HEK293 (cell line): Measurements from ENCODE around the gene TEX28.

Experiments
- CTCF ChIA-PET: fragments of 350-600 bp; formaldehyde crosslinking; extraction: SDS; loops from one replicate; lab custom pipeline; 2021; ENCODE audit warnings: antibody characterized with exemption; lab: Yijun Ruan, JAX
- POLR2A ChIA-PET: fragments of 300-600 bp; formaldehyde crosslinking; extraction: SDS; loops from one replicate; lab custom pipeline; 2020; ENCODE audit warnings: antibody characterized with exemption, inconsistent platforms; lab: Yijun Ruan, JAX
- H3K27ac ChIP-seq: fragments of 200-500 bp; sonication (Bioruptor generic); 2 replicates; pipeline ENCODE4 v1.5.1; 2014; ENCODE audit warnings: low read depth, low read length, control low read depth, inconsistent platforms; ENCODE audit errors: extremely low read depth
- H3K36me3 ChIP-seq, 2 experiments: fragments of 200-500 bp in 1 of 2; sonication (Bioruptor generic) in 1 of 2; 1 replicate in 1 of 2; 2 replicates in 1 of 2; pipeline ENCODE4 v1.5.1; 2014 to 2017; ENCODE audit warnings: inconsistent platforms in 2 of 2, low read length in 2 of 2; ENCODE audit not compliant: control insufficient read depth in 2 of 2, insufficient read depth in 1 of 2
- H3K4me1 ChIP-seq: fragments of 200-500 bp; sonication (Bioruptor generic); 2 replicates; pipeline ENCODE4 v1.5.1; 2014; ENCODE audit warnings: mild to moderate bottlenecking, low read length, inconsistent platforms; ENCODE audit not compliant: control insufficient read depth, insufficient read depth
- H3K4me3 ChIP-seq: 2 replicates; pipeline ENCODE4 v1.5.1; 2011; ENCODE audit warnings: low read depth, mild to moderate bottlenecking, control low read depth, low read length, moderate library complexity
- H3K9me3 ChIP-seq: fragments of 200-500 bp; sonication (Bioruptor generic); 2 replicates; pipeline ENCODE4 v1.5.1; 2014; ENCODE audit warnings: low read depth, low read length, inconsistent platforms; ENCODE audit not compliant: control insufficient read depth, insufficient read depth
- BCL11A ChIP-seq: fragments of 450-650 bp; formaldehyde crosslinking; IDR thresholded peaks from 2 replicates; pipeline ENCODE4 v1.5.1; 2016; ENCODE audit warnings: low read depth, missing biosample characterization, missing genetic modification characterization
- EGR2 ChIP-seq: fragments of 450-650 bp; formaldehyde crosslinking; IDR thresholded peaks from 2 replicates; pipeline ENCODE4 v1.5.1; 2016; ENCODE audit warnings: low read depth, missing biosample characterization, missing genetic modification characterization
- HOXA7 ChIP-seq: sonication (generic); formaldehyde crosslinking; IDR thresholded peaks from 2 replicates; pipeline ENCODE4 v1.8.1; 2022; ENCODE audit warnings: missing genetic modification reagents, borderline replicate concordance
- HOXC10 ChIP-seq: sonication (generic); formaldehyde crosslinking; IDR thresholded peaks from 2 replicates; pipeline ENCODE4 v1.8.1; 2023; ENCODE audit warnings: mild to moderate bottlenecking, missing genetic modification reagents
- KLF1 ChIP-seq: fragments of 450-650 bp; formaldehyde crosslinking; IDR thresholded peaks from 2 replicates; pipeline ENCODE4 v1.5.1; 2016; ENCODE audit warnings: missing biosample characterization, missing genetic modification characterization
- KLF16 ChIP-seq: fragments of 450-650 bp; formaldehyde crosslinking; IDR thresholded peaks from 2 replicates; pipeline ENCODE4 v1.5.1; 2017; ENCODE audit warnings: missing biosample characterization, missing genetic modification characterization
- SCRT2 ChIP-seq: fragments of 450-650 bp; formaldehyde crosslinking; IDR thresholded peaks from 2 replicates; pipeline ENCODE4 v1.5.1; 2016; ENCODE audit warnings: missing biosample characterization, missing genetic modification characterization
- SP7 ChIP-seq: fragments of 450-650 bp; formaldehyde crosslinking; IDR thresholded peaks from 2 replicates; pipeline ENCODE4 v1.5.1; 2016; ENCODE audit warnings: missing biosample characterization, missing genetic modification characterization
- ZBTB1 ChIP-seq: fragments of 450-650 bp; formaldehyde crosslinking; IDR thresholded peaks from 2 replicates; pipeline ENCODE4 v1.5.1; 2016; ENCODE audit warnings: missing biosample characterization, missing genetic modification characterization
- ZBTB21 ChIP-seq: fragments of 450-650 bp; formaldehyde crosslinking; IDR thresholded peaks from 2 replicates; pipeline ENCODE4 v1.5.1; 2017; ENCODE audit warnings: missing biosample characterization, missing genetic modification characterization
- ZNF146 ChIP-seq: fragments of 450-650 bp; formaldehyde crosslinking; IDR thresholded peaks from 2 replicates; pipeline ENCODE4 v1.5.1; 2016; ENCODE audit warnings: missing biosample characterization, missing genetic modification characterization
- ZNF2 ChIP-seq: fragments of 450-650 bp; formaldehyde crosslinking; IDR thresholded peaks from 2 replicates; pipeline ENCODE4 v1.5.1; 2016; ENCODE audit warnings: missing biosample characterization, missing genetic modification characterization
- ZNF24 ChIP-seq: fragments of 450-650 bp; formaldehyde crosslinking; IDR thresholded peaks from 2 replicates; pipeline ENCODE4 v1.5.1; 2016; ENCODE audit warnings: missing biosample characterization, missing genetic modification characterization
- ZNF394 ChIP-seq: fragments of 450-650 bp; formaldehyde crosslinking; IDR thresholded peaks from 2 replicates; pipeline ENCODE4 v1.5.1; 2016; ENCODE audit warnings: missing biosample characterization, missing genetic modification characterization, mild to moderate bottlenecking, moderate library complexity, borderline replicate concordance
- ZNF404 ChIP-seq: fragments of 450-650 bp; formaldehyde crosslinking; IDR thresholded peaks from 2 replicates; pipeline ENCODE4 v1.5.1; 2017; ENCODE audit warnings: missing biosample characterization, missing genetic modification characterization
- ZNF596 ChIP-seq: fragments of 450-650 bp; IDR thresholded peaks from 2 replicates; pipeline ENCODE4 v1.5.0; 2018; ENCODE audit warnings: missing biosample characterization, mild to moderate bottlenecking, missing genetic modification characterization, moderate library complexity
- ZNF677 ChIP-seq: fragments of 450-650 bp; IDR thresholded peaks from 2 replicates; pipeline ENCODE4 v1.5.0; 2018; ENCODE audit warnings: missing biosample characterization, mild to moderate bottlenecking, missing genetic modification characterization, moderate library complexity
- ZNF837 ChIP-seq: fragments of 450-650 bp; formaldehyde crosslinking; IDR thresholded peaks from 2 replicates; pipeline ENCODE4 v1.5.1; 2016; ENCODE audit warnings: missing biosample characterization, missing genetic modification characterization
- TF ChIP-seq, protein P1 (sequence below): fragments of 450-650 bp; formaldehyde crosslinking; IDR thresholded peaks from 2 replicates; pipeline ENCODE4 v1.5.0; 2017; ENCODE audit warnings: missing biosample characterization, missing genetic modification characterization, borderline replicate concordance
- TF ChIP-seq, protein P2 (sequence below): fragments of 450-650 bp; formaldehyde crosslinking; IDR thresholded peaks from 2 replicates; pipeline ENCODE4 v1.5.1; 2016; ENCODE audit warnings: missing biosample characterization, missing genetic modification characterization

Gene TEX28

DNA sequence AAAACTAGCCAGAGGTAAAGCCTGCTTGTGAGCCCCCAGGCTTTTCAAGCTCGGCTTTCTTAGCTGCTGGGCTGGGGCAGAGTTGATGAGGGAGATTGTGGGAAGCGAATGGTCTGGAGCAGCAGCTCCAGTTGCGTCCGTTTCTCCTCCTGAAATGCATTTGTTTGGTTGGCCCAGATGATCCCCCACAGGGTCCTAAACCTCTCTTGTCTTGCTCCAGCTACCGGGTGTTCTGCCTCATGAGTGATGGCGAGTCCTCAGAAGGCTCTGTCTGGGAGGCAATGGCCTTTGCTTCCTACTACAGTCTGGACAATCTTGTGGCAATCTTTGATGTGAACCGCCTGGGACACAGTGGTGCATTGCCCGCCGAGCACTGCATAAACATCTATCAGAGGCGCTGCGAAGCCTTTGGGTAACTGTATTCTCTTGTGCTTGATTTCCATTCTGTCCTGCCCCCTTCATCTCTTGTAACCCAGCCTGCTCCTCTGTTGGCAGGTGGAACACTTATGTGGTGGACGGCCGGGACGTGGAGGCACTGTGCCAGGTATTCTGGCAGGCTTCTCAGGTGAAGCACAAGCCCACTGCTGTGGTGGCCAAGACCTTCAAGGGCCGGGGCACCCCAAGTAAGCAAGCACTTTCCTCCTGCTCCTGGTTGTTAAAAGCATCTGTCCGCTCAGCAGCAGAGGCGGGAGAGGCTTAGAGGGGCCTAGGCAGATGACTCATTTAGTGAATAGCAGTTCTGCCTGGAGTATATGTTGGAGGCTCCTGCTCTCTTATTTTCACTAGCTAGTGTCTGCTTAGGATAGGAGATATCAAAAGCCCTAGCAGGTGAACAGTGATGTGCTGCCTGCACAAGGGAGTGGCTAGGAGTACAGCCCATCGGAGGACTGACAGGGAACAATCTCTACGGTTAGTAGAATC is 16.0 kb upstream of the TEX28 start (continued):
- TF ChIP-seq, protein P1, sequence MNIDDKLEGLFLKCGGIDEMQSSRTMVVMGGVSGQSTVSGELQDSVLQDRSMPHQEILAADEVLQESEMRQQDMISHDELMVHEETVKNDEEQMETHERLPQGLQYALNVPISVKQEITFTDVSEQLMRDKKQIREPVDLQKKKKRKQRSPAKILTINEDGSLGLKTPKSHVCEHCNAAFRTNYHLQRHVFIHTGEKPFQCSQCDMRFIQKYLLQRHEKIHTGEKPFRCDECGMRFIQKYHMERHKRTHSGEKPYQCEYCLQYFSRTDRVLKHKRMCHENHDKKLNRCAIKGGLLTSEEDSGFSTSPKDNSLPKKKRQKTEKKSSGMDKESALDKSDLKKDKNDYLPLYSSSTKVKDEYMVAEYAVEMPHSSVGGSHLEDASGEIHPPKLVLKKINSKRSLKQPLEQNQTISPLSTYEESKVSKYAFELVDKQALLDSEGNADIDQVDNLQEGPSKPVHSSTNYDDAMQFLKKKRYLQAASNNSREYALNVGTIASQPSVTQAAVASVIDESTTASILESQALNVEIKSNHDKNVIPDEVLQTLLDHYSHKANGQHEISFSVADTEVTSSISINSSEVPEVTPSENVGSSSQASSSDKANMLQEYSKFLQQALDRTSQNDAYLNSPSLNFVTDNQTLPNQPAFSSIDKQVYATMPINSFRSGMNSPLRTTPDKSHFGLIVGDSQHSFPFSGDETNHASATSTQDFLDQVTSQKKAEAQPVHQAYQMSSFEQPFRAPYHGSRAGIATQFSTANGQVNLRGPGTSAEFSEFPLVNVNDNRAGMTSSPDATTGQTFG (tag by site-specific recombination) = no peak

DNA sequence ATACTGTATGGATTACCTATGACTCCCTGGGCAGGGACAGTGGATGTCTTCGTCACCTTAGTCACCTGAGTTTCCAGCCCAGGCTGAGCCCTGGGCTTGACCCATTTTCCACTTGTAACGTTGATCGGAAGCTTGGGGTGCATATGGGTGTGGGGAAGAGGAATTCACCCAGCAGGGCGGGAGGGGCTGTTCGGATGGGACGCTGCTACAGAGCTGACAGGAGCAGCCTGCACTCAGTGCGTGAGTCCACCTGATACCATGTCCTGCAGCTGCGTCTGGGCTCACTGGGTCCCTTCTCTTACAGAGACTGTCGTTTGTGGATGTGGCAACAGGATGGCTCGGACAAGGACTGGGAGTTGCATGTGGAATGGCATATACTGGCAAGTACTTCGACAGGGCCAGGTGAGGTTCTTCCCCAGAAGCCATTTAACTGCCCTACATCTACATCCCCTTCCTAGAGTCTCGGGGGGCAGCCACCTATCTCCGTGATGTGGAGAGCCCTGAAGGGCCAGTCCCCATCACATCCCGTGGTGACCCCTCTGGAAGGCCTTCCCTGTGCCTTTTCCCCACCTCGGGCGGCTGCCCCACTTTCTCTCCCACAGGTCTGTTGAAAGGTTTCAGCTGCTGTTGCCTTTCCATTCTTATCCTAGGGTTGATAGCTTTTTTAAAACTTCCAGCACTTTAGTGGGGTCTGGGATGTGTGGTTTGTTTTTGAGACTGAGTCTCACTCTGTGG is 14.3 kb upstream of the TEX28 start:
- POLR2A ChIA-PET = no interaction called here
- CTCF ChIA-PET = interaction anchor here (0.6 to 3.1 kb wide), 18 partner anchors 9 to 361 kb away, joined by 3 to 21 read pairs (median 4); partner anchors contain the start of gene TKTL1
- Histone ChIP-seq H3K9me3 (no peaks in the 10 kb centered on the region), H3K4me1 (no peaks in the 10 kb centered on the region), H3K4me3 (no peak overlapping the region), H3K27ac (no peak overlapping the region), H3K36me3 (no peaks in the 10 kb centered on the region)
- no peak for TF ChIP-seq ZNF394
- no peak for TF ChIP-seq BCL11A
- TF ChIP-seq KLF1 = no peak
- no peak for TF ChIP-seq ZBTB21 (tag by site-specific recombination)
- no peak for TF ChIP-seq ZNF404 (tag by site-specific recombination)
- TF ChIP-seq HOXC10 (CRISPR knock-in tag) = no peak
- TF ChIP-seq ZBTB1 (tag by site-specific recombination) = no peak
- TF ChIP-seq EGR2 (tag by site-specific recombination) = no peak
- no peak for TF ChIP-seq ZNF24 (tag by site-specific recombination)
- TF ChIP-seq SP7 (tag by site-specific recombination) = no peak
- TF ChIP-seq ZNF837 (tag by site-specific recombination) = no peak
- TF ChIP-seq ZNF146 (tag by site-specific recombination) = no peak
- no peak for TF ChIP-seq ZNF677 (tag by site-specific recombination)
- no peak for TF ChIP-seq HOXA7 (CRISPR knock-in tag)
- TF ChIP-seq KLF16 (tag by site-specific recombination) = no peak
- no peak for TF ChIP-seq ZNF2 (tag by site-specific recombination)
- TF ChIP-seq SCRT2 (tag by site-specific recombination) = no peak
- TF ChIP-seq, protein P2, sequence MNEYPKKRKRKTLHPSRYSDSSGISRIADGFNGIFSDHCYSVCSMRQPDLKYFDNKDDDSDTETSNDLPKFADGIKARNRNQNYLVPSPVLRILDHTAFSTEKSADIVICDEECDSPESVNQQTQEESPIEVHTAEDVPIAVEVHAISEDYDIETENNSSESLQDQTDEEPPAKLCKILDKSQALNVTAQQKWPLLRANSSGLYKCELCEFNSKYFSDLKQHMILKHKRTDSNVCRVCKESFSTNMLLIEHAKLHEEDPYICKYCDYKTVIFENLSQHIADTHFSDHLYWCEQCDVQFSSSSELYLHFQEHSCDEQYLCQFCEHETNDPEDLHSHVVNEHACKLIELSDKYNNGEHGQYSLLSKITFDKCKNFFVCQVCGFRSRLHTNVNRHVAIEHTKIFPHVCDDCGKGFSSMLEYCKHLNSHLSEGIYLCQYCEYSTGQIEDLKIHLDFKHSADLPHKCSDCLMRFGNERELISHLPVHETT = no peak
- no peak for TF ChIP-seq ZNF596
